LNCaP clone FGC (cell line): Measurements from ENCODE around the gene ADGRD2.

Experiments
- DNase-seq: peaks from one replicate; pipeline ENCODE4 v3.0.0-alpha.2; 2011; ENCODE audit warnings: low read depth
- H3K4me3 ChIP-seq: 2 replicates; pipeline ENCODE4 v1.5.1; 2011; ENCODE audit warnings: mild to moderate bottlenecking, low read depth, low read length, control low read depth
- TF ChIP-seq, protein P1 (sequence below): IDR thresholded peaks from 2 replicates; pipeline ENCODE4 v1.5.1; 2012; ENCODE audit warnings: mild to moderate bottlenecking; ENCODE audit not compliant: control insufficient read depth, insufficient read depth; ENCODE audit errors: extremely low read depth

ADGRD2 gene

GRCh38 chr9:124477211-124477647 is 27.0 kb downstream of the ADGRD2 start:
- no peak for DNase-seq
- TF ChIP-seq, protein P1, sequence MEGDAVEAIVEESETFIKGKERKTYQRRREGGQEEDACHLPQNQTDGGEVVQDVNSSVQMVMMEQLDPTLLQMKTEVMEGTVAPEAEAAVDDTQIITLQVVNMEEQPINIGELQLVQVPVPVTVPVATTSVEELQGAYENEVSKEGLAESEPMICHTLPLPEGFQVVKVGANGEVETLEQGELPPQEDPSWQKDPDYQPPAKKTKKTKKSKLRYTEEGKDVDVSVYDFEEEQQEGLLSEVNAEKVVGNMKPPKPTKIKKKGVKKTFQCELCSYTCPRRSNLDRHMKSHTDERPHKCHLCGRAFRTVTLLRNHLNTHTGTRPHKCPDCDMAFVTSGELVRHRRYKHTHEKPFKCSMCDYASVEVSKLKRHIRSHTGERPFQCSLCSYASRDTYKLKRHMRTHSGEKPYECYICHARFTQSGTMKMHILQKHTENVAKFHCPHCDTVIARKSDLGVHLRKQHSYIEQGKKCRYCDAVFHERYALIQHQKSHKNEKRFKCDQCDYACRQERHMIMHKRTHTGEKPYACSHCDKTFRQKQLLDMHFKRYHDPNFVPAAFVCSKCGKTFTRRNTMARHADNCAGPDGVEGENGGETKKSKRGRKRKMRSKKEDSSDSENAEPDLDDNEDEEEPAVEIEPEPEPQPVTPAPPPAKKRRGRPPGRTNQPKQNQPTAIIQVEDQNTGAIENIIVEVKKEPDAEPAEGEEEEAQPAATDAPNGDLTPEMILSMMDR: no peak
- no peak overlapping the region for H3K4me3 ChIP-seq

DNA sequence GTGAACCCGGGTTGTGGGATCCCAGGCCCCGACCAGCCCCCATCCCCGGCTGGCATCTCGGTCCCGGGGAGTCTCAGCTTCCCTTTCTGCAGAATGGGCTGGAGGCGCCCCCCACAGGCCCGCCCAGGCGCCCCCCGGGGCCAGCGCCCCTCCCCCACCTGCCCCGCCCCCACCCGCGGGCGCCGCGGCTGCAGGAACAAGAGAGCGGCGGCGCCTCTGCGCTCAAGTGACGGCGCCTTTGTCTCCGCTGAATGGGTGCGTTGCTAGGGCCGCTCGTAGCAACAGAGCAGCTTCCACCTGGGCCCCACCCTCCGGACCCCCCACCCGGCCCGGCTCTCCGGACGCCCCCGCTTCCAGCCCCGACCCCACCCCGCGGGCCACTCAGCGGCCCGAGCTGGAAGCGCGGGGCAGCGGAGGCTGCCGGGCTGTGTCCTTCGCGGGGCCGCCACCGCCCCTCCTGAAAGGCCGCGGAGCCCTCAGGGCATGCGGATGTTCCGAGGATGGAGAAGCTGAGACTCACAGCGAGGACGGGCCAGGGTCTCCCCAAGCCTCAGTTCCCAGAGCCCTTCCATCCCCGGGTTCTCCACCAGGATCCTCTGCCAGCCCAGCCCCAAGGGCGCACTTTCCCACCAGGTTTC is 27.5 kb downstream of the ADGRD2 start:
- no peak for DNase-seq
- H3K4me3 ChIP-seq: no peak overlapping the region
- TF ChIP-seq, protein P1: no peak

GRCh38 chr9:124478354-124478753 is 28.1 kb downstream of the ADGRD2 start:
- DNase-seq: no peak
- no peak overlapping the region for H3K4me3 ChIP-seq
- TF ChIP-seq, protein P1: no peak

DNA sequence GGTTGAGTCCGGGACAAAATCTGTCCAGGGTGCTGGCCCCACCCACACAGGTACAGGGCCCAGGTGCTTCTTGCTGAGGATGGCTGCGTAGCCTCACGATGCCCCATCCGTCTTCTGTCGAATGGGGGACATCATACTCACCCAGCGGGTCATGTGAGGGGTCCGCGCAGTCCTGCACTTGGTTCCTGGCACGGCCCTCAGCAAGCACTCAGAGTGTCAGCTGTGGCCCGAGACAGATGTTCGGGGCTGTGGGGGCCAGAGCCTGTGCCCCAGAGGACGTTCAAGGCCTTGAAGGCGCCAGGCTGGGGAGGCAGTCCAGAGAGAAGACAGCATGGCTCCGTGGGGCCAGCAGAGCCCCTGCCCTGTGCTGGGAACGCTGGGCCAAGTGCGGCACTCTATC is 29.1 kb downstream of the ADGRD2 start:
- TF ChIP-seq, protein P1: no peak
- H3K4me3 ChIP-seq: no peak overlapping the region
- no peak for DNase-seq

DNA sequence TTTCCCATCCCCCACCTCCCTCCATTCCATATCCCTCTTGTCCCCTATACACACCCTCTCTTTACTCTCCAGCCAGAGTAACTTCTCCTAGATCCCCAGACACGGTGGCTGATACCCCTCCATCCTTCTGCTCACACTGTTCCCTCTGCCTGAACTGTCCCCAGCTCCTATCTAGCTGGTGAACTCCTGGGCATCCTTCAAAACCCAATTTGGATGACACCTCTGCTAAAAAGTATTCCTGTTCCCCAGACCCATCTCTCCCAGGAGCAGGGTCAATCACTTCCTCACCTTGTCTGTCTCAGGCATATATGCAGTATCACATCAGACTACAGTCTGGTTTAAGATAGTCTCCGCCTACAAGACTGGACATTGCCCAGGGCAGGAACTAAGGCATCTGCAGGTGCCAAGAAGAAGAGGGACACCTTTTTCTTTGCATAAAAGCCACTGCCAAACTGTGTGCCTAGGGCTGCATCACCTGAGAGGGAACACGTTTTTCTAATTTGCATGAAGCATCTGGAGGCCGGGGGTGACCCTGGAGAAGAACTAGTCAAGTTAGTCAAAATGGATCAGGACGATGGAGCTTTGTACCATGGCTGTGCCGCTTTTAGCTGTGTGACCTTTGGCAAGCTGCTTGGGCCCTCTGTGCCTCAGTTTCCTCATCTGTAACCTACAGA is 29.8 kb downstream of the ADGRD2 start:
- no peak for DNase-seq
- H3K4me3 ChIP-seq: no peak overlapping the region
- TF ChIP-seq, protein P1: no peak

DNA sequence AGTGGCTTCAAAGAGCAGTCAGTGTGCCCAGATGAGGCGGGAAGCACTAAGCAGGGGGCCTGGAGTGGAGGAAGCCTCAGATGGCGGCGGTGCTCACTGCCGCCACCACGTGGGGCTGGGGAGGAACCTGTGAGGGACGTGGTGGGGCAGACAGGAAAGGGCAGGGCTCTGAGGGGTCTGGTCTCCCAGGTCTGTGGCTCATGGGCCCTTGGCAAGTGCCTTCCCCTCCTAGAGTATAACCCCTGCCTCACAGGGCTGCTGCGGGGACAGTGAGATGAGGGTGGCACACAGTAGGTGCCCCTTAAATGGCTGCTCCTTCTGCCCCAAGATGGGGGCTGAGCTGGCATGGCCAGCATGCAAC is 30.4 kb downstream of the ADGRD2 start:
- H3K4me3 ChIP-seq: no peak overlapping the region
- TF ChIP-seq, protein P1: peak; percentile 33; the same call in 1 of the 2 replicates
- no peak for DNase-seq
